Glutamatergic neuron (in vitro differentiated cells): Measurements from ENCODE around the gene FNDC3B. TPM values are rescaled to one million over a fixed set of nuclear protein-coding genes. Genes with fewer than 3 reads are reported as not detected.
"Not testable (repeated sequence)": the region's sequence is repeated elsewhere in the genome, so short reads cannot be mapped to it uniquely, and the experiment has no call there.

Experiments used
- DNase-seq: peaks from one replicate; pipeline ENCODE4 v3.0.0; 2022
- H3K27ac Mint-ChIP-seq: one replicate; pipeline ENCODE4 v1.8.0; 2020; ENCODE audit warnings: mild to moderate bottlenecking, mixed read lengths, inconsistent platforms; ENCODE audit not compliant: unreplicated experiment
- H3K27me3 Mint-ChIP-seq: one replicate; pipeline ENCODE4 v1.8.0; 2020; ENCODE audit warnings: mild to moderate bottlenecking, moderate library complexity, mixed read lengths, inconsistent platforms; ENCODE audit not compliant: unreplicated experiment
- H3K36me3 Mint-ChIP-seq: one replicate; pipeline ENCODE4 v1.8.0; 2020; ENCODE audit warnings: mild to moderate bottlenecking, mixed read lengths, inconsistent platforms; ENCODE audit not compliant: unreplicated experiment
- H3K4me1 Mint-ChIP-seq: one replicate; pipeline ENCODE4 v1.8.0; 2020; ENCODE audit warnings: mild to moderate bottlenecking, low read depth, mixed read lengths, inconsistent platforms; ENCODE audit not compliant: unreplicated experiment
- H3K4me3 Mint-ChIP-seq: one replicate; pipeline ENCODE4 v1.8.0; 2020; ENCODE audit warnings: mild to moderate bottlenecking, mixed read lengths, inconsistent platforms; ENCODE audit not compliant: unreplicated experiment
- H3K9me3 Mint-ChIP-seq: one replicate; pipeline ENCODE4 v1.8.0; 2020; ENCODE audit warnings: mild to moderate bottlenecking, moderate library complexity, mixed read lengths, inconsistent platforms; ENCODE audit not compliant: unreplicated experiment
- total RNA-seq: library from RNA; stranded (reverse); fragmentation: NEBNext Ultra II Directional; extraction: Animal tissue kit (Norgen Biotek cat#: 25700); gene quantifications from one replicate; pipeline ENCODE4 v1.2.1, GENCODE V29; 2021; ENCODE audit not compliant: unreplicated experiment
- TF ChIP-seq, protein P1 (sequence below): fragments of 200-600 bp; sonication (generic); IDR thresholded peaks from one replicate; pipeline ENCODE4 v1.5.0; 2021; ENCODE audit not compliant: partially characterized antibody, unreplicated experiment

The FNDC3B gene
- total RNA-seq, 1 donor from 2014 or later: 11.7 TPM

DNA sequence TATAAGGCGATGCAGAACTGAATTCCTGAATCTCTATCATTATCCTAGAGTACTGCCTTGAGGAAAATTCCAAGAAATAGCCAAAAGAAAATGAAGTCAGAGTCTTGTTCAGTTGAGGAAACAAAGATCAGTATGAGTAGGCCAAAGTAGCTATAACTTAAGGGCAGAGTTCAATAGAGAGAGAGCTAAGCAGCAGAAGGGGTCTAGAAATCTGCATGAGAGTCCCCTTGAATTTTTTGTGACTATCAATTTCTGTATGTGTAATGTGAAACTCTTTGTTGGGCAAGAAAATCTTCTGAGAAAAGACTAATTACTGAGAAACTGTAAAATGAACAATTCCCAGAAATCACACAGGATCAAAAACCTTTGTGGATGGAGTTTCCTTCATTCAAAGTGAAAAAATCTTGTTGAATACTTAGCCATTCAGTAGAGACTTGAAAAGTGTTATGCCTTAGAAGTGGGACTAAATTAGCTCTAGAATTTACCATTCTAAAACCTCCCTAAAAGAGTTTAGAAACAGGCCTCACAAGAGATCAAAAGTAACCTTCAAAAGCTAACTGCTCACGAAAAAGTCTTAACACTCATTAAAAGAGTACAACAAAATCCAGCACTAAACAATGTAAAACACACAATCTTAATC lies 43.1 kb upstream of the FNDC3B start:
- Mint-ChIP-seq H3K27me3 (peaks cover 1% of the 10 kb centered on the region), H3K36me3 (no peaks in the 10 kb centered on the region), H3K4me3 (no peak overlapping the region), H3K4me1 (no peaks in the 10 kb centered on the region), H3K27ac (no peak overlapping the region), H3K9me3 (no peaks in the 10 kb centered on the region)
- TF ChIP-seq, protein P1, sequence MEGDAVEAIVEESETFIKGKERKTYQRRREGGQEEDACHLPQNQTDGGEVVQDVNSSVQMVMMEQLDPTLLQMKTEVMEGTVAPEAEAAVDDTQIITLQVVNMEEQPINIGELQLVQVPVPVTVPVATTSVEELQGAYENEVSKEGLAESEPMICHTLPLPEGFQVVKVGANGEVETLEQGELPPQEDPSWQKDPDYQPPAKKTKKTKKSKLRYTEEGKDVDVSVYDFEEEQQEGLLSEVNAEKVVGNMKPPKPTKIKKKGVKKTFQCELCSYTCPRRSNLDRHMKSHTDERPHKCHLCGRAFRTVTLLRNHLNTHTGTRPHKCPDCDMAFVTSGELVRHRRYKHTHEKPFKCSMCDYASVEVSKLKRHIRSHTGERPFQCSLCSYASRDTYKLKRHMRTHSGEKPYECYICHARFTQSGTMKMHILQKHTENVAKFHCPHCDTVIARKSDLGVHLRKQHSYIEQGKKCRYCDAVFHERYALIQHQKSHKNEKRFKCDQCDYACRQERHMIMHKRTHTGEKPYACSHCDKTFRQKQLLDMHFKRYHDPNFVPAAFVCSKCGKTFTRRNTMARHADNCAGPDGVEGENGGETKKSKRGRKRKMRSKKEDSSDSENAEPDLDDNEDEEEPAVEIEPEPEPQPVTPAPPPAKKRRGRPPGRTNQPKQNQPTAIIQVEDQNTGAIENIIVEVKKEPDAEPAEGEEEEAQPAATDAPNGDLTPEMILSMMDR: no peak
- no peak for DNase-seq

DNA sequence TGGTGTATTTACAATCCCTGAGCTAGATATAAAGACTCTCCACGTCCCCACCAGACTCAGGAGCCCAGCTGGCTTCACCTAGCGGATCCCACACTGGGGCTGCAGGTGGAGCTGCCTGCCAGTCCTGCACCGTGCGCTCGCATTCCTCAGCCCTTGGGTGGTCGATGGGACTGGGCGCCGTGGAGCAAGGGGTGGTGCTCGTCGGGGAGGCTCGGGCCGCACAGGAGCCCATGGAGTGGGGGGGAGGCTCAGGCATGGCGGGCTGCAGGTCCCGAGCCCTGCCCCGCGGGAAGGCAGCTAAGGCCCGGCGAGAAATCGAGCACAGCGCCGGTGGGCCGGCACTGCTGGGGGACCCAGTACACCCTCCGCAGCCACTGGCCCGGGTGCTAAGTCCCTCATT lies 40.6 kb upstream of the FNDC3B start:
- not testable (repeated sequence) for H3K9me3 Mint-ChIP-seq, H3K4me3 Mint-ChIP-seq, H3K27me3 Mint-ChIP-seq, H3K27ac Mint-ChIP-seq, DNase-seq, H3K4me1 Mint-ChIP-seq, H3K36me3 Mint-ChIP-seq

DNA sequence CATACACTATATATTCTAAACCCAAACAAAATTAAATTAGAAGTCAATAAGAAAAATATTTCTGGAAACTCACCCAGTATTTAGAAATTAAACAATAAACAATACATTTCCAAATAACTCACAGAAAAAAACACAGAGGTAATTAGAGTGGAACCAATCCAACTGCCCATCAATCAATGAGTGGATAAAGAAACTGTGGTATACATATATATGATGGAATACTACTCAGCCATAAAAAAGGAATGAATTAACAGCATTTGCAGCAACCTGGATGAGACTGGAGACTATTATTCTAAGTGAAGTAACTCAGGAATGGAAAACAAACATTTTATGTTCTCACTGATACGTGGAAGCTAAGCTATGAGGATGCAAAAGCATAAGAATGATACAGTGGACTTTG lies 37.8 kb upstream of the FNDC3B start:
- not testable (repeated sequence) for DNase-seq, H3K27me3 Mint-ChIP-seq, H3K27ac Mint-ChIP-seq, H3K36me3 Mint-ChIP-seq, H3K4me3 Mint-ChIP-seq, H3K9me3 Mint-ChIP-seq, H3K4me1 Mint-ChIP-seq

DNA sequence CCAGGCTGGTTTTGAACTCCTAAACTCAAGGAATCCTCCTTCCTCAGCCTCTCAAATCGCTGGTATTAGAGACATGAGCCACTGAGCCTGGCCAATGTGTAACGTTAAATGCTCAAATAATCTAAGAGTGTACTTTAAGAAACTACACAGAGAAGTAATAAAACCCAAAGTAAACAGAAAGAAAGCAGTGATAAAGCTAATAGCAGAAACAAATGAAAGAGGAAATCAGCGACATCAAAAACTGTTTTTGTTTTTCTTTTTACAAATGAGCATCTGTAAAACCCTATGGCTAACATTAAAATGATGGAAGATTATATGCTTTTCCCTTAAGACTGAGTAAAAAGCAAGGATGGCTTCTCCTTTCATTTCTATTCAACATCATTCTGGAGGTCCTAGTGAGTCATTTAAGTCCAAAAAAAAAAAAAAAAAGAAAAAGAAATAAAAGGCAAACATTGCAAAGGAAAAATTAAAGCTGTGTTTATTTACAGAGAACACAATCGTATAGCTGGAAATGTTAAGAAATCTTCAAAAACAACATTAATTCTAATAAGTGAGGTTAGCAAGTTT lies 36.8 kb upstream of the FNDC3B start:
- H3K4me3 Mint-ChIP-seq: no peak overlapping the region
- TF ChIP-seq, protein P1: no peak
- no peak overlapping the region for H3K27ac Mint-ChIP-seq
- H3K27me3 Mint-ChIP-seq: peaks cover 1% of the 10 kb centered on the region
- DNase-seq: no peak
- no peaks in the 10 kb centered on the region for H3K36me3 Mint-ChIP-seq
- no peaks in the 10 kb centered on the region for H3K4me1 Mint-ChIP-seq
- H3K9me3 Mint-ChIP-seq: no peaks in the 10 kb centered on the region

DNA sequence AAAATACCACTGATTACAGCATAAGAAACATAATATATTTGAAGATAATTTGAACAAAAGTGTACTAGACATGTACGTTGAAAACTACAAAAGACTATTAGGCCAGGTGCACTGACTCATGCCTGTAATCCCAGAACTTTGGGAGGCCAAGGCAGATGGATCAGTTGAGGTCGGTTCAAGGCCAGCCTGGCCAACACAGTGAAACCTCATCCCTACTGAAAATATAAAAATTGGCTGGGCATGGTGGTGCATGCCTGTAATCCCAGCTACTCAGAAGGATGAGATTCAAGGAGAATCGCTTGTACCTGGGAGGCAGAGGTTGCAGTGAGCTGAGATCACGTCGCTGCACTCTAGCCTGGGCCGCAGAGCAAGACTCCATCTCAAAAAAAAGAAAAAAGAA lies 36.2 kb upstream of the FNDC3B start:
- Mint-ChIP-seq H3K36me3 (no peaks in the 10 kb centered on the region), H3K9me3 (no peaks in the 10 kb centered on the region), H3K4me1 (no peaks in the 10 kb centered on the region), H3K27me3 (peaks cover 1% of the 10 kb centered on the region), H3K4me3 (no peak overlapping the region), H3K27ac (no peak overlapping the region)
- TF ChIP-seq, protein P1: no peak
- DNase-seq: no peak

DNA sequence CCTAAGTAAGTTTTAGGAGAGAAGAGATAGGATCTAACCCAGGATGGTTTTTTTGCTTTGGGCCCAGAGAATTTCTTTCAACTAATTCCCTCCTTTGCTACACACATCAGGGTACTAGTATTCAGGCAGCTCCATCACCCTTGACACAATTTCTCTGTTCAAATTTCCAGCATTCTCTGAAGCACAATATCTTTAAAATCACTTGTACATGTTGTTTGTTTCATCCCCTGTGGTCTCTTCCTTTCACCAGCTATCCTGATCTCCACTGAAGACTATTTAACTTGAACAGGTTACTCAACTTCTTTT lies 32.4 kb upstream of the FNDC3B start:
- H3K9me3 Mint-ChIP-seq: no peaks in the 10 kb centered on the region

More for the DNA sequence above, 32.4 kb upstream of the FNDC3B start:
- H3K4me3 Mint-ChIP-seq: no peak overlapping the region
- no peaks in the 10 kb centered on the region for H3K27me3 Mint-ChIP-seq
- H3K4me1 Mint-ChIP-seq: no peaks in the 10 kb centered on the region
- TF ChIP-seq, protein P1: no peak
- no peak for DNase-seq
- no peak overlapping the region for H3K27ac Mint-ChIP-seq
- H3K36me3 Mint-ChIP-seq: no peaks in the 10 kb centered on the region
